Keratinocyte (primary cell): ENCODE data around the gene APOE.

Source experiments
- EZH2 ChIP-seq: IDR thresholded peaks from one replicate; pipeline ENCODE4 v1.6.1; 2012; ENCODE audit warnings: inconsistent platforms, mild to moderate bottlenecking, low read length, moderate library complexity
- TF ChIP-seq, protein P1 (sequence below), 3 experiments: IDR thresholded peaks in 1 of 3; conservative IDR thresholded peaks in 1 of 3; optimal IDR thresholded peaks in 1 of 3; 2 replicates in 2 of 3; 3 replicates in 1 of 3; pipeline versions ENCODE3 to v1.5.1; 2011; ENCODE audit warnings: low read length in 3 of 3, mild to moderate bottlenecking in 3 of 3, moderate library complexity in 2 of 3, control low read depth in 1 of 3, inconsistent platforms in 1 of 3; ENCODE audit not compliant: insufficient read depth in 2 of 3; ENCODE audit errors: extremely low read depth in 1 of 3

DNA sequence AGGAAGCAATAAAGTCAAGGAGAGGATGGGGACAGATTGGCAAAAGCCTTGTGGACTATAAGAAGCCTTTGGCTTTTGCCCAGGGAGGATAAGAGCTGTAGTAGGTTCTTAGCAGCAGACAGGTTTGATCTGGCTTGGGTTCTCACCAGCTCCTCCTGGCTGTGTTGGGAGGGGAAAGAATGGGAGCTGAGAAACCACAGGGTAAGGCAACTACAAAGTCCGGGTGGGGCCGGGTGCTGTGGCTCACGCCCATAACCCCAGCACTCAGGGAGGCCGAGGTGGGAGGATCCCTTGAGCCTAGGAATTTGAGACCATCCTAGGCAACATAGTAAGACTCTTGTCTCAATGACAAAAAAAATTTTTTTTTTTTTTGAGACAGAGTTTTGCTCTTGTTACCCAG is 38.9 kb upstream of the APOE start:
- TF ChIP-seq, protein P1, sequence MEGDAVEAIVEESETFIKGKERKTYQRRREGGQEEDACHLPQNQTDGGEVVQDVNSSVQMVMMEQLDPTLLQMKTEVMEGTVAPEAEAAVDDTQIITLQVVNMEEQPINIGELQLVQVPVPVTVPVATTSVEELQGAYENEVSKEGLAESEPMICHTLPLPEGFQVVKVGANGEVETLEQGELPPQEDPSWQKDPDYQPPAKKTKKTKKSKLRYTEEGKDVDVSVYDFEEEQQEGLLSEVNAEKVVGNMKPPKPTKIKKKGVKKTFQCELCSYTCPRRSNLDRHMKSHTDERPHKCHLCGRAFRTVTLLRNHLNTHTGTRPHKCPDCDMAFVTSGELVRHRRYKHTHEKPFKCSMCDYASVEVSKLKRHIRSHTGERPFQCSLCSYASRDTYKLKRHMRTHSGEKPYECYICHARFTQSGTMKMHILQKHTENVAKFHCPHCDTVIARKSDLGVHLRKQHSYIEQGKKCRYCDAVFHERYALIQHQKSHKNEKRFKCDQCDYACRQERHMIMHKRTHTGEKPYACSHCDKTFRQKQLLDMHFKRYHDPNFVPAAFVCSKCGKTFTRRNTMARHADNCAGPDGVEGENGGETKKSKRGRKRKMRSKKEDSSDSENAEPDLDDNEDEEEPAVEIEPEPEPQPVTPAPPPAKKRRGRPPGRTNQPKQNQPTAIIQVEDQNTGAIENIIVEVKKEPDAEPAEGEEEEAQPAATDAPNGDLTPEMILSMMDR (optimal IDR thresholded peaks at IDR 0.05 in 1 of 3, IDR thresholded peaks at IDR 0.05 in 1 of 3, conservative IDR thresholded peaks at IDR 0.05 in 1 of 3; ENCODE audit: extremely low read depth in 1 of 3, insufficient read depth in 2 of 3, low read length in 3 of 3) = no peak
- TF ChIP-seq EZH2 = no peak
